ENCODE data around the gene MYEOV. TPM values are rescaled to one million over a fixed set of nuclear protein-coding genes. Genes with fewer than 3 reads are reported as not detected.
A peak's percentile ranks its signal among the peaks of the same experiment; 100 is the strongest.

The MYEOV gene
- total RNA-seq, 1 experiment from 2014 or later, result 182 TPM

DNA sequence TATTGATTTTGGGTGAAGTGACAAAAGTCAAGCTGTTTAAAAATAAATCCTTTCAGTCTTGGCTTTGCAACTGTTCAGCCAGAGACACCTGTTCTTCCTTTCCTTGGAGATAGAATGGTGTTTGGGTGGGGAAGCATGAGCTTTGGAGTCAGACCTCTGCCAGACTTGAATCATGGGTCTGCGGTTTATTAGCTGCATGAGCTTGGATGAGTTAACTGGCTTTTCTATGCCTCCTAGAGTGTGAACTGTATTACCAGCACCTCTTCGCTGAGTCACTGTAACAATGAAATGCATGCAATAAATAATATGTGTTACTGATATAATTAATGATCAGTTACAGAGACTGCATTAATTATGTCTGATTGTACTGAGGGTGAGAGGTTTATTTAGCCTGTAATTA is 13.5 kb upstream of the MYEOV start:
- ChIA-PET CTCF (interaction anchor here (0.6 to 0.8 kb wide), 2 partner anchors 149 to 158 kb away, joined by 3 to 24 read pairs; no protein-coding TSS in a partner anchor), POLR2A (ENCODE audit: unreplicated experiment) (interaction anchor here (0.5 to 1.6 kb wide), 10 partner anchors 13 to 349 kb away, joined by 3 to 13 read pairs (median 6); partner anchors contain the start of gene MYEOV)
- Histone ChIP-seq H3K27ac (peak overlapping the region; percentile 99), H2AFZ (no peak overlapping the region), H3K27me3 (ENCODE audit: insufficient read depth, low read depth) (no peaks in the 10 kb centered on the region), H3K9me2 (ENCODE audit: insufficient read depth) (no peaks in the 10 kb centered on the region), H3K4me2 (peak overlapping the region; percentile 66), H3K4me1 (replicated peaks; ENCODE audit: insufficient read depth) (peaks cover 88% of the 10 kb centered on the region), H3K36me3 (ENCODE audit: low read depth) (no peaks in the 10 kb centered on the region; the same call in 1 of the 2 replicates), H3F3A (ENCODE audit: insufficient read depth, low read depth) (peaks cover 70% of the 10 kb centered on the region), H3K4me3 (peak overlapping the region; percentile 28; the same call in 1 of the 2 replicates), H4K20me1 (ENCODE audit: insufficient read depth) (no peaks in the 10 kb centered on the region), H3K79me2 (ENCODE audit: low read depth) (peaks cover 45% of the 10 kb centered on the region), H3K9me3 (ENCODE audit: insufficient read depth, low read depth) (no peaks in the 10 kb centered on the region; the same call in 1 of the 2 replicates)
- intact Hi-C loops (cut with micrococcal nuclease; ENCODE audit: unreplicated experiment), result no loop called here
- TF ChIP-seq EZH2 (IDR thresholded peaks at IDR 0.05; ENCODE audit: low read depth), result no peak
- TF ChIP-seq, protein P1, sequence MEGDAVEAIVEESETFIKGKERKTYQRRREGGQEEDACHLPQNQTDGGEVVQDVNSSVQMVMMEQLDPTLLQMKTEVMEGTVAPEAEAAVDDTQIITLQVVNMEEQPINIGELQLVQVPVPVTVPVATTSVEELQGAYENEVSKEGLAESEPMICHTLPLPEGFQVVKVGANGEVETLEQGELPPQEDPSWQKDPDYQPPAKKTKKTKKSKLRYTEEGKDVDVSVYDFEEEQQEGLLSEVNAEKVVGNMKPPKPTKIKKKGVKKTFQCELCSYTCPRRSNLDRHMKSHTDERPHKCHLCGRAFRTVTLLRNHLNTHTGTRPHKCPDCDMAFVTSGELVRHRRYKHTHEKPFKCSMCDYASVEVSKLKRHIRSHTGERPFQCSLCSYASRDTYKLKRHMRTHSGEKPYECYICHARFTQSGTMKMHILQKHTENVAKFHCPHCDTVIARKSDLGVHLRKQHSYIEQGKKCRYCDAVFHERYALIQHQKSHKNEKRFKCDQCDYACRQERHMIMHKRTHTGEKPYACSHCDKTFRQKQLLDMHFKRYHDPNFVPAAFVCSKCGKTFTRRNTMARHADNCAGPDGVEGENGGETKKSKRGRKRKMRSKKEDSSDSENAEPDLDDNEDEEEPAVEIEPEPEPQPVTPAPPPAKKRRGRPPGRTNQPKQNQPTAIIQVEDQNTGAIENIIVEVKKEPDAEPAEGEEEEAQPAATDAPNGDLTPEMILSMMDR (conservative IDR thresholded peaks at IDR 0.05), result peak; percentile 20; the same call in 1 of the 2 replicates
- TSS peak; percentile 19 for BruUV-seq (replicated peaks)
- peak; percentile 65 to 98 for DNase-seq

DNA sequence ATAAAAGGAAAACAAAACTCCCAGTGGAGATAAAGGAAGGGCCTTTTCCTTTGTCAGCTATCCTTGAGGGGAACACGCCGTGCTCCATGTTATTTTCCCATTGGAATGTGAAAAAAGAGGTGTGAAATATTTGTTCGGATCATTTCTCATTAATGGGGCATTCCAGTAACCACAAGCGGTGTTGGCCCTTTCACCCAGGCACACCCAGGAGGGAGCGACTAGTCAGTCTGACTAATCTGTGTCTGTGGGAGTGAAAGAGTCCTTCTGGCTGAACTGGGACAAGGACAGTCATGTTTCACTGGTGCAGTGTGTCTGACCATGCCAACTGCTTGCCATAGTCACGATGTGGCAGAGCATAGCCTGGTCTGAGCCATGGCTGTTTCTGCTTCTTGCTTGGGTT is 13.0 kb upstream of the MYEOV start:
- POLR2A ChIA-PET (ENCODE audit: unreplicated experiment), result interaction anchor here (0.5 to 1.6 kb wide), 7 partner anchors 13 to 348 kb away, joined by 3 to 13 read pairs (median 7); partner anchors contain the start of gene MYEOV

DNA sequence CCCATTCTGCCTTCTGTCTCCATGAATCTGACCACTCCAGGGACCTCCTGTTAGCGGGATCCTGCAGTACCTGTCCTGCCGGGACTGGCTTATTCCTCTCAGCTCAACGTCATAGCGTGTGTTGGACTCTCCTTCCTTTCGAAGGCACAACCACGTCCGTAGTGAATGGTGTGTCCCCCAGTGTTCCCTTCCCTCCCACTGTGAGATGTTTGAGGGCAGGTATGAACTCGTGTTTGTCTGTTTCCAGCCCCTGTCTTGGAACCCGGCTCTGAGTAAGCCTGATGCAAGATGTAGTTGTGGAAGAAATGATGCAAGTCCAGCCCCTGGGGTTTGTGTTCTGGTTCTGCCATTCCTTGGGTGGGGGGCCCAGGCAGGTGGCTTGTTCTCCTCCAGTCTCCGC is 10.5 kb upstream of the MYEOV start:
- H3K9me2 ChIP-seq (ENCODE audit: insufficient read depth), result no peaks in the 10 kb centered on the region
- H2AFZ ChIP-seq, result no peak overlapping the region
- no peak for DNase-seq
- no peaks in the 10 kb centered on the region for H3K27me3 ChIP-seq (ENCODE audit: insufficient read depth, low read depth)
- BruUV-seq (replicated peaks), result no TSS peak
- ChIA-PET CTCF (interaction anchor here (0.7 kb wide), 1 partner anchor 17 kb away, joined by 3 read pairs; no protein-coding TSS in a partner anchor), POLR2A (ENCODE audit: unreplicated experiment) (no interaction called here)
- H3K4me2 ChIP-seq, result no peak overlapping the region
- H3K9me3 ChIP-seq (ENCODE audit: insufficient read depth, low read depth), result no peaks in the 10 kb centered on the region; the same call in 1 of the 2 replicates
- H3K36me3 ChIP-seq (ENCODE audit: low read depth), result no peaks in the 10 kb centered on the region; the same call in 1 of the 2 replicates
- peaks cover 73% of the 10 kb centered on the region for H3F3A ChIP-seq (ENCODE audit: insufficient read depth, low read depth)
- H3K79me2 ChIP-seq (ENCODE audit: low read depth), result peaks cover 27% of the 10 kb centered on the region
- H3K27ac ChIP-seq, result peak overlapping the region; percentile 99
- TF ChIP-seq EZH2 (IDR thresholded peaks at IDR 0.05; ENCODE audit: low read depth), result no peak
- TF ChIP-seq, protein P1 (conservative IDR thresholded peaks at IDR 0.05), result no peak
- H4K20me1 ChIP-seq (ENCODE audit: insufficient read depth), result no peaks in the 10 kb centered on the region
- intact Hi-C loops (cut with micrococcal nuclease; ENCODE audit: unreplicated experiment), result no loop called here
- peaks cover 87% of the 10 kb centered on the region for H3K4me1 ChIP-seq (replicated peaks; ENCODE audit: insufficient read depth)
- no peak overlapping the region for H3K4me3 ChIP-seq

More for the DNA sequence above, 13.0 kb upstream of the MYEOV start:
- DNase-seq, result peak; percentile 90 to 100
- intact Hi-C loops (cut with micrococcal nuclease; ENCODE audit: unreplicated experiment), result loop anchor here (1.0 kb wide), 2 partner anchors 13 to 17 kb away; partner anchors contain the start of gene MYEOV
- Histone ChIP-seq H2AFZ (no peak overlapping the region), H3K27me3 (ENCODE audit: insufficient read depth, low read depth) (no peaks in the 10 kb centered on the region), H3K4me1 (replicated peaks; ENCODE audit: insufficient read depth) (peaks cover 85% of the 10 kb centered on the region), H3K9me3 (ENCODE audit: insufficient read depth, low read depth) (no peaks in the 10 kb centered on the region; the same call in 1 of the 2 replicates), H3F3A (ENCODE audit: insufficient read depth, low read depth) (peaks cover 64% of the 10 kb centered on the region), H4K20me1 (ENCODE audit: insufficient read depth) (no peaks in the 10 kb centered on the region), H3K4me3 (peak overlapping the region; percentile 28; the same call in 1 of the 2 replicates), H3K79me2 (ENCODE audit: low read depth) (peaks cover 42% of the 10 kb centered on the region), H3K4me2 (peak overlapping the region; percentile 66), H3K9me2 (ENCODE audit: insufficient read depth) (no peaks in the 10 kb centered on the region), H3K36me3 (ENCODE audit: low read depth) (no peaks in the 10 kb centered on the region; the same call in 1 of the 2 replicates), H3K27ac (peak overlapping the region; percentile 99)
- CTCF ChIA-PET, result interaction anchor here (0.6 to 0.8 kb wide), 2 partner anchors 149 to 158 kb away, joined by 3 to 24 read pairs; no protein-coding TSS in a partner anchor
- BruUV-seq (replicated peaks), result no TSS peak
- TF ChIP-seq, protein P1 (conservative IDR thresholded peaks at IDR 0.05), result 0 out of 2 replicates have a peak, but pooled peaks have one; percentile 3
- TF ChIP-seq EZH2 (IDR thresholded peaks at IDR 0.05; ENCODE audit: low read depth), result no peak
